ENCODE measurements around the gene ZBTB46. TPM values are rescaled to one million over a fixed set of nuclear protein-coding genes. Genes with fewer than 3 reads are reported as not detected.

The ZBTB46 gene
- total and polyA plus RNA-seq, 10 of the 15 experiments (the other 5 are each of a cell fraction or from before 2014, with no cell fraction given), result 0.15 to 0.92 (median 0.34) TPM

DNA sequence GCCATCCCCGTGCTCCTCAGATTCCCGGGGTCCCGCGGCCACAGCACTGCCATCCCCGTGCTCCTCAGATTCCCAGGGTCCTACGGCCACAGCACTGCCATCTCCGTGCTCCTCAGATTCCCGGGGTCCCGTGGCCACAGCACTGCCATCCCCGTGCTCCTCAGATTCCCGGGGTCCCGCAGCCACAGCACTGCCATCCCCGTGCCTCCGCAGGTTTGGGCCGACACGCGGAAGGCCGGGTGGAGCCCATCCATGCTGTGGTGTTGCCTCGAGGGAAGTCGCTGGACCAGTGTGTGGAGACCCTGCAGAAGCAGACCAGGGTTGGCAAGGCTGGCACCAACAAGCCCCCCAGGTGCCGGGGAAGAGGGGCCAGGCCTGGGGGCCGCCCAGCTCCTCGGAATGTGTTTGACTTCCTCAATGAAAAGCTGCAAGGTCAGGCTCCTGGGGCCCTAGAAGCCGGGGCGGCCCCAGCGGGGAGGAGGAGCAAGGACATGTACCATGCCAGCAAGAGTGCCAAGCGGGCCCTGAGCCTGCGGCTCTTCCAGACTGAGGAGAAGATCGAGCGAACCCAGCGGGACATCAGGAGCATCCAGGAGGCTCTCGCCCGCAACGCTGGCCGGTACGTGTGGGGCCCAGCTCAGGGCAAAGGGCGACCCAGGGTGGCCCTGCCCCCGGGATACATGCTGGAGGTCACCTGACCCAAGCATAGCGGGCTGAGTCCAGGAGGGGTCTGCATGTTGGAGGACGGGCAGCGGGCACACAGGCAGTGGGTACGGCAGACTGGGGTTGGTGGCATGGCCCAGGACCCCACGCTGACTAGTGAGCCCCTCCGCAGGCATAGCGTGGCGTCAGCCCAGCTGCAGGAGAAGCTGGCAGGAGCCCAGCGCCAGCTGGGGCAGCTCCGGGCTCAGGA, 95.9 kb downstream of the ZBTB46 start:
- ATAC-seq (no peak), DNase-seq (ENCODE audit: low read depth, low spot score) (no peak), FAIRE-seq (no peak)
- TF ChIP-seq ZSCAN29 (IDR thresholded peaks at IDR 0.05) (no peak), POLR2AphosphoS2 (IDR thresholded peaks at IDR 0.05; ENCODE audit: low read depth, low read length) (no peak), ZNF622 (IDR thresholded peaks at IDR 0.05) (no peak), EED (IDR thresholded peaks at IDR 0.05; ENCODE audit: low read depth) (no peak), CREB1 (IDR thresholded peaks at IDR 0.05; ENCODE audit: low read depth) (no peak), TARDBP (IDR thresholded peaks at IDR 0.05; ENCODE audit: borderline replicate concordance) (no peak), HDGF (IDR thresholded peaks at IDR 0.05) (no peak), ZZZ3 (IDR thresholded peaks at IDR 0.05; ENCODE audit: control insufficient read depth, insufficient read length, low read depth) (no peak), CBX3 (IDR thresholded peaks at IDR 0.05; ENCODE audit: borderline replicate concordance, low read depth) (no peak)
- intact Hi-C loops (cut with micrococcal nuclease; ENCODE audit: unreplicated experiment), result no loop called here
- Histone ChIP-seq H3K36me3 (ENCODE audit: control insufficient read depth in 2 of 2, insufficient read depth in 2 of 2, low read length in 1 of 2) (peaks cover 8 to 25% of the 10 kb centered on the region in 2 experiments; a peak in 3 of 4 replicates), H4K20me1 (ENCODE audit: control insufficient read depth, insufficient read depth) (no peaks in the 10 kb centered on the region), H3K4me3 (no peak overlapping the region), H2AFZ (ENCODE audit: control insufficient read depth, low read depth, low read length) (no peak overlapping the region), H3K4me2 (ENCODE audit: control insufficient read depth, insufficient read depth) (no peak overlapping the region), H3K9me3 (replicated peaks; ENCODE audit: control insufficient read depth, insufficient read depth, low read length) (0 out of 3 replicates have a peak, but pooled peaks cover under 1% of the 10 kb centered on the region), H3K9ac (ENCODE audit: control insufficient read depth, insufficient read depth, low read length) (no peak overlapping the region), H3K79me2 (ENCODE audit: control insufficient read depth, insufficient read depth, low read length) (peaks cover 29% of the 10 kb centered on the region), H3K27ac (ENCODE audit: control insufficient read depth, insufficient read depth) (no peak overlapping the region), H3K27me3 (replicated peaks in 1 of 2; ENCODE audit: control insufficient read depth in 2 of 2, insufficient read depth in 2 of 2, low read length in 1 of 2) (no peaks in the 10 kb centered on the region), H3K4me1 (ENCODE audit: control insufficient read depth, insufficient read depth, low read length) (peaks cover 44% of the 10 kb centered on the region)
- in situ Hi-C loops (cut with MboI), result no loop called here
- RAD21 ChIA-PET (ENCODE audit: unreplicated experiment), result interaction anchor here (1.3 to 4.2 kb wide), 5 partner anchors 7 to 198 kb away, joined by 3 to 32 read pairs (median 5); partner anchors contain the start of genes ARFRP1, PTK6 and ZGPAT
- POLR2A ChIA-PET, result interaction anchor here (1.4 to 2.1 kb wide), 2 partner anchors 29 to 130 kb away, joined by 4 to 6 read pairs; partner anchors contain the start of gene TPD52L2
- CTCF ChIA-PET, result interaction anchor here (1.3 to 2.9 kb wide), 2 partner anchors 28 to 93 kb away, joined by 5 to 28 read pairs; partner anchors contain the start of genes ARFRP1 and ZGPAT
- WGBS (ENCODE audit: insufficient coverage, insufficient replicate concordance, low lambda C conversion rate, missing lambda C conversion rate), result 97% methylated on average over 48 of the region's 48 CpGs
- SMC1A ChIA-PET (ENCODE audit: uncharacterized antibody, unreplicated experiment), result interaction anchor here (1.2 to 1.5 kb wide), 3 partner anchors 8 to 37 kb away, joined by 3 to 4 read pairs (median 4); no protein-coding TSS in a partner anchor
- BruUV-seq (replicated peaks), result TSS peak; percentile 53

Measured in GM12878 (cell line).